ENCODE data around the gene LHX3.

The LHX3 gene

DNA sequence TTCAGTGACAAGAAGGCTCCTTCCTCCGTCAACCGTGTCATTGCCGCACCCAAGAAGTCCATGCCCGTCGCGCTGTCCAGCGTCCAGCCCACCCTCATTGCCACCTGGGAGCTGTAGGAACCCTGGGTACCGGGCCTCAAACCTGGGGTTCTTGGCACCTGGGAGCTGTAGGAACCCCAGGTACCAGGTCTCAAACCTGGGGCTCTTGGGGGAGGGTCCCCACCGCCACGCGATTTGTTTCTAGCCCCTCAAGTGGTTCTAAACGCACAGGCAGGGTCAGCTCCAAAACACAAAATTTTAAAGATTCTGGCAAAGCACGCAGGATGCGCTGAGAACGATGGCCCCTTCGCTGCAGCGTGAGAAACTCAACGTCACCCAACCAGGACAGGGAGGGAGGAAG lies 17.7 kb downstream of the LHX3 start:
- no peak overlapping the region for H3K4me3 ChIP-seq (replicated peaks in 1 of 2; ENCODE audit: low read depth in 2 of 2, low read length in 2 of 2)
- TF ChIP-seq, protein P1, sequence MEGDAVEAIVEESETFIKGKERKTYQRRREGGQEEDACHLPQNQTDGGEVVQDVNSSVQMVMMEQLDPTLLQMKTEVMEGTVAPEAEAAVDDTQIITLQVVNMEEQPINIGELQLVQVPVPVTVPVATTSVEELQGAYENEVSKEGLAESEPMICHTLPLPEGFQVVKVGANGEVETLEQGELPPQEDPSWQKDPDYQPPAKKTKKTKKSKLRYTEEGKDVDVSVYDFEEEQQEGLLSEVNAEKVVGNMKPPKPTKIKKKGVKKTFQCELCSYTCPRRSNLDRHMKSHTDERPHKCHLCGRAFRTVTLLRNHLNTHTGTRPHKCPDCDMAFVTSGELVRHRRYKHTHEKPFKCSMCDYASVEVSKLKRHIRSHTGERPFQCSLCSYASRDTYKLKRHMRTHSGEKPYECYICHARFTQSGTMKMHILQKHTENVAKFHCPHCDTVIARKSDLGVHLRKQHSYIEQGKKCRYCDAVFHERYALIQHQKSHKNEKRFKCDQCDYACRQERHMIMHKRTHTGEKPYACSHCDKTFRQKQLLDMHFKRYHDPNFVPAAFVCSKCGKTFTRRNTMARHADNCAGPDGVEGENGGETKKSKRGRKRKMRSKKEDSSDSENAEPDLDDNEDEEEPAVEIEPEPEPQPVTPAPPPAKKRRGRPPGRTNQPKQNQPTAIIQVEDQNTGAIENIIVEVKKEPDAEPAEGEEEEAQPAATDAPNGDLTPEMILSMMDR (IDR thresholded peaks at IDR 0.05; ENCODE audit: low read depth, low read length): no peak
- DNase-seq (ENCODE audit: low read depth in 2 of 2): no peak

DNA sequence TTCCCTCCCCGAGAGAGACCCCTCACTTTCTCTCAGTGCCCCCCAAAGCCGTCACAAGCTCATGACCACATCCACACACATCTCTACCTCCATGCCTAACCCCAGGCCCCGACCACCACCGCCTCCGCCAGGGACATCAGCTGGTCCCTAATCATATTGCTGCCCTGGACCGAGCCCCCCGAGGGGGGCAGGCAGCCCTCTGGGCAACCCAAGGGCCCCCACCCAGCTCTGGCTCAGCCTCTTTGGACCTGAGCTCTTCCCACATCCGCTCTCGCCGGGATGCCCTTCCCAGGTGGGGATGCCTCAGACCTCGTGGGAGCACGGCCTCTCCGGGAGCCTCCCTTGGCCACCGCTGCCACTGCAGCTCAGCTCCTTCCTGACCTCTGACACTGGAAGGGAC lies 18.5 kb downstream of the LHX3 start:
- no peak overlapping the region for H3K4me3 ChIP-seq (replicated peaks in 1 of 2; ENCODE audit: low read depth in 2 of 2, low read length in 2 of 2)
- TF ChIP-seq, protein P1 (IDR thresholded peaks at IDR 0.05; ENCODE audit: low read depth, low read length): no peak
- DNase-seq (ENCODE audit: low read depth in 2 of 2): no peak

DNA sequence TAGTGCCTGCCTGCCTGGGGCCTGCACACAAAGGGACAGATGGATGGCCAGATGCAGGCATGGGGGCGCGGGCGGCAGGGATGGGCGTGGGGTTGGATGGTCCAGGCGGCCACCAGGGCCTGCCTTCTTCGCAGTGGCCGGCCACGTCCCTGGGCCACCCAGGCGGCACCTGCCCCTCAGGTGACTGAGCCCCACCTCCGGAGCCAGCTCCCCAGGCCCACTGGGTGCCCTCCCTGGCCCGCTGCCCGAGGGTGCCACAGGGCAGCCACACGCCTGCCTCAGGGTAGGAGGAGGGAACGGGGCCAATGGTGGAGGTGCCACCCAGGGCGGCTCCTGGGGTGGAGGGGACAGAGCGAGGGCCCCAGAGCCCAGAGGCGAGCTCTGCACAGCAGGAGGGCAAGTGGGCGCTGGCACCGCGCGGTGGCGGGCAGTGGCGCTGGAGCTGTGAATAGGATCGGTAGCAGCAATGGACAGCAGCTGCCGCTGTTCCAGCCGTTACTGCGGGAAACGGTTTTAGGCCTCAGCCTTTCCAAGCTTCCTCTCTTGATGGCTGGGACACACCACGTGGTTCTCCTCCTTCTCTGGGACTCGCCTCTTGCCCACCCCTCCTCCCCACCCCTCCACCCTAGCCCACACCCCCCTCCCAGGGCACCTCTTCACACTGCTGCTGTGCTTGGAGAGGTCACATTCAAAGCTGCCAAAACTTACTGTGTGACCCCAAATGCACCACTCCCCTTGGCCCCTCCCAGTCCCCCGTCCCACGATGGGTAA lies 19.1 kb downstream of the LHX3 start:
- TF ChIP-seq, protein P1 (IDR thresholded peaks at IDR 0.05; ENCODE audit: low read depth, low read length): no peak
- H3K4me3 ChIP-seq (replicated peaks in 1 of 2; ENCODE audit: low read depth in 2 of 2, low read length in 2 of 2): no peak overlapping the region
- DNase-seq (ENCODE audit: low read depth in 2 of 2): no peak

DNA sequence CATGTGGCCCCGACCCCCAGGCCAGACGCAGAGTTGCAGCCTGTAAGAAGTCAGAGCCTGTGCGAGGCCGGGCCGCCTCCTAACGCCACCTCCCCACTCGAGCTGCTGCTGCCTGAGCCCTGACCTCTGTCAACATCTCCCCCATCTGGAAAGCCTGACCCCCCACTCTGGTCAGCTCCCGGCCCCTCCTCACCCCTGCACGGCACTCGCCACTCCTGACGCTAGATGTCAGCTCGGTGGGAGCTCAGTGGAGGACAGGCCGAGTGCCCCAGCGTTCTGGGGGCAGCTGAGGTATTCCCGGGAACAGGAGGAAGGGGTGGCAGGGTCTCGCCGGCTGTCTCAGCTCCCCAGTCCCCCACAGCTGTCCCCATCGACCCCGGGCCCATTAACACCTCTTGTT lies 19.9 kb downstream of the LHX3 start:
- H3K4me3 ChIP-seq (replicated peaks in 1 of 2; ENCODE audit: low read depth in 2 of 2, low read length in 2 of 2): no peak overlapping the region
- TF ChIP-seq, protein P1 (IDR thresholded peaks at IDR 0.05; ENCODE audit: low read depth, low read length): no peak
- no peak for DNase-seq (ENCODE audit: low read depth in 2 of 2)

DNA sequence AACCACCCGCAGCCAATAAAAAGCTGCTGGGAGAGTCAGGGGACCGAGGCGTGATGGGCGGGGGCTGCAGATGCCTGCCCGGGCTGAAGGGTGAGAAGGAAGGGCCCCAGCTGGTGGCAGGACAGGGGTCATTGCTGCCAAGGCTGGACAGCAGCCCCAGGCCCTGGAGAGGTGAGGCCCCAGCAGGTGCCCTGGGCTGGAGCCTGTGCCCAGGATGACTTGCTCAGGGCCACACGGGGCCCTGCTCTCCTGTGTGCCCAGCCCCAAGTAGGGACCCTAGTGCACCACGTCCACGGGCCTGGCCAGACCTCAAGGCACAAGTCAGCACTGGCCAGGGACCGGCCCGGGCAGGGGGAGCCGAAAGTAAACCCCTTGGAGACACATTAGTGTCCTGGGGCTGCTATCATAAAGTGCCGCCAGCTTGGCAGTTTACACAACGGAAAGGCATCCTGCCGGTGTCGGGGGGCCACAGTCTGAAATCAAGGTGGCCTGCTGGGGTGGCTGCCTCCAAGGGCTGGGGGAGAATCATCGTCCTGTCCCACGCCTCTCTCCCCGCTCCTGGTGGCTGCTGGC lies 22.0 kb downstream of the LHX3 start:
- DNase-seq (ENCODE audit: low read depth in 2 of 2): no peak
- H3K4me3 ChIP-seq (replicated peaks in 1 of 2; ENCODE audit: low read depth in 2 of 2, low read length in 2 of 2): no peak overlapping the region
- TF ChIP-seq, protein P1 (IDR thresholded peaks at IDR 0.05; ENCODE audit: low read depth, low read length): no peak

DNA sequence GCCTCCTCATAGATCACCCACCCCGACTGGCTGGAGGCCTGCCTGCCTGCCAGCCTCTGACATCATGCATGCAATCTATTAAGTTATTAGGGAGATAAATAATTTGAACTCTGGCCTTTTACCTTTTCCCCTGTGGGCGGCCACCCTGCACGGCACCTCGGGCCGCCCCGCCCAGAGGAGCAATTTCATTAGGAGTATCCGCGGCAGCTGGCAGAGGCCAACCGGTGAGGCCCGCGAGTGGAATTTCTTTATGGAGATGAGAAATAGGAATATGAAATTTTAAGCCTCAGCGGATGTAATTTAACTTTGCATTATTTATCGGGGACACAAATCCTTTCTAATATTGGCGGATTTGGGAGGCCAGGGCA lies 22.5 kb downstream of the LHX3 start:
- no peak overlapping the region for H3K4me3 ChIP-seq (replicated peaks in 1 of 2; ENCODE audit: low read depth in 2 of 2, low read length in 2 of 2)
- DNase-seq (ENCODE audit: low read depth in 2 of 2): no peak
- TF ChIP-seq, protein P1 (IDR thresholded peaks at IDR 0.05; ENCODE audit: low read depth, low read length): no peak
